Right lobe of liver (tissue), 4 donors: ENCODE data around the gene INPP5D.

Experiments
- POLR2A ChIP-seq: fragments of 450-650 bp; IDR thresholded peaks from one replicate; pipeline ENCODE4 v1.6.1; 2017; ENCODE audit warnings: antibody characterized with exemption, mild to moderate bottlenecking
- TF ChIP-seq, protein P1 (sequence below), 4 donors: fragments of 200-600 bp in 3 of 4; fragments of 450-650 bp in 1 of 4; IDR thresholded peaks; one replicate each; pipeline versions ENCODE4 v1.5.1 to v1.8.0; 2016 to 2022; ENCODE audit warnings: antibody characterized with exemption in 4 of 4, mild to moderate bottlenecking in 2 of 4
- donor health status: DM: no; HTN: no; CAD: no.
- donor health status: DM: no; HTN: no; CAD: no.
- donor health status: DM: no; HTN: yes; CAD: no.

GRCh38 chr2:233140978-233141377 lies 80.8 kb downstream of the INPP5D start:
- TF ChIP-seq, protein P1, sequence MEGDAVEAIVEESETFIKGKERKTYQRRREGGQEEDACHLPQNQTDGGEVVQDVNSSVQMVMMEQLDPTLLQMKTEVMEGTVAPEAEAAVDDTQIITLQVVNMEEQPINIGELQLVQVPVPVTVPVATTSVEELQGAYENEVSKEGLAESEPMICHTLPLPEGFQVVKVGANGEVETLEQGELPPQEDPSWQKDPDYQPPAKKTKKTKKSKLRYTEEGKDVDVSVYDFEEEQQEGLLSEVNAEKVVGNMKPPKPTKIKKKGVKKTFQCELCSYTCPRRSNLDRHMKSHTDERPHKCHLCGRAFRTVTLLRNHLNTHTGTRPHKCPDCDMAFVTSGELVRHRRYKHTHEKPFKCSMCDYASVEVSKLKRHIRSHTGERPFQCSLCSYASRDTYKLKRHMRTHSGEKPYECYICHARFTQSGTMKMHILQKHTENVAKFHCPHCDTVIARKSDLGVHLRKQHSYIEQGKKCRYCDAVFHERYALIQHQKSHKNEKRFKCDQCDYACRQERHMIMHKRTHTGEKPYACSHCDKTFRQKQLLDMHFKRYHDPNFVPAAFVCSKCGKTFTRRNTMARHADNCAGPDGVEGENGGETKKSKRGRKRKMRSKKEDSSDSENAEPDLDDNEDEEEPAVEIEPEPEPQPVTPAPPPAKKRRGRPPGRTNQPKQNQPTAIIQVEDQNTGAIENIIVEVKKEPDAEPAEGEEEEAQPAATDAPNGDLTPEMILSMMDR (IDR thresholded peaks at IDR 0.05), result no peak
- TF ChIP-seq POLR2A, result no peak
